ENCODE results near the gene RBM4B.

RBM4B gene

GRCh38 chr11:66713746-66714480 lies 36.2 kb upstream of the RBM4B start:
- TF ChIP-seq CTCF (conservative IDR thresholded peaks at IDR 0.05): no peak
- TF ChIP-seq ZFX (IDR thresholded peaks at IDR 0.05): no peak
- no peak overlapping the region for H3K27ac ChIP-seq

- TF ChIP-seq ZFX (IDR thresholded peaks at IDR 0.05) (no peak), CTCF (conservative IDR thresholded peaks at IDR 0.05) (no peak)
- H3K27ac ChIP-seq: no peak overlapping the region
These were observed 32.8 kb upstream of the RBM4B start for GRCh38 chr11:66710384-66710930.

GRCh38 chr11:66708701-66709100 lies 31.0 kb upstream of the RBM4B start:
- TF ChIP-seq ZFX (IDR thresholded peaks at IDR 0.05) (no peak), CTCF (conservative IDR thresholded peaks at IDR 0.05) (no peak)
- H3K27ac ChIP-seq: no peak overlapping the region

- TF ChIP-seq ZFX (IDR thresholded peaks at IDR 0.05) (no peak), CTCF (conservative IDR thresholded peaks at IDR 0.05) (no peak)
- no peak overlapping the region for H3K27ac ChIP-seq
These were observed 30.4 kb upstream of the RBM4B start for GRCh38 chr11:66708094-66708493.

GRCh38 chr11:66707486-66707885 lies 29.8 kb upstream of the RBM4B start:
- no peak for TF ChIP-seq CTCF (conservative IDR thresholded peaks at IDR 0.05)
- no peak for TF ChIP-seq ZFX (IDR thresholded peaks at IDR 0.05)
- H3K27ac ChIP-seq: no peak overlapping the region

- TF ChIP-seq ZFX (IDR thresholded peaks at IDR 0.05) (no peak), CTCF (conservative IDR thresholded peaks at IDR 0.05) (no peak)
- H3K27ac ChIP-seq: no peak overlapping the region
These were observed 29.3 kb upstream of the RBM4B start for GRCh38 chr11:66706989-66707388.

- TF ChIP-seq CTCF (conservative IDR thresholded peaks at IDR 0.05): no peak
- no peak for TF ChIP-seq ZFX (IDR thresholded peaks at IDR 0.05)
- no peak overlapping the region for H3K27ac ChIP-seq
These were observed 28.1 kb upstream of the RBM4B start for GRCh38 chr11:66705587-66706335.
